ENCODE data around the gene CCDC187. TPM values are rescaled to one million over a fixed set of nuclear protein-coding genes. Genes with fewer than 3 reads are reported as not detected.

CCDC187 gene
- total RNA-seq, 1 donor from 2014 or later = not detected

DNA sequence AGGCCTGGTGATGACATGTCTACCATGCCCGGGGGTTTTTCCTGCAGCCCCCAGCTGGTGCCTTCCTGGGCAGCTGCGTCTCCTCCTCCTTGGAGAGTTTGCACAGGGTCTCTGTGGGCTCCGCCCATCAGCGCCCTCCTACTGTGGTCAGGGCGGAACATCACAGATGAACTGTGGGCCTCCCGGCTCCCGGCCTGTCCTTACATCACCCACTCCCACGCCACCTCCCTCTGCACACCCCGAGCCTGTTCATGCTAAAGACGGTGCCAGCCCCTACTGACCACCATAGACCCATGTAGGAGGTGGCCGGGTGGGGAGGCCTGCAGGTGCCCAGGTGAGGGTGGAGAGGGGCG is 36.0 kb upstream of the CCDC187 start:
- DNase-seq (ENCODE audit: extremely low read depth, low read depth, low spot score) = no peak

DNA sequence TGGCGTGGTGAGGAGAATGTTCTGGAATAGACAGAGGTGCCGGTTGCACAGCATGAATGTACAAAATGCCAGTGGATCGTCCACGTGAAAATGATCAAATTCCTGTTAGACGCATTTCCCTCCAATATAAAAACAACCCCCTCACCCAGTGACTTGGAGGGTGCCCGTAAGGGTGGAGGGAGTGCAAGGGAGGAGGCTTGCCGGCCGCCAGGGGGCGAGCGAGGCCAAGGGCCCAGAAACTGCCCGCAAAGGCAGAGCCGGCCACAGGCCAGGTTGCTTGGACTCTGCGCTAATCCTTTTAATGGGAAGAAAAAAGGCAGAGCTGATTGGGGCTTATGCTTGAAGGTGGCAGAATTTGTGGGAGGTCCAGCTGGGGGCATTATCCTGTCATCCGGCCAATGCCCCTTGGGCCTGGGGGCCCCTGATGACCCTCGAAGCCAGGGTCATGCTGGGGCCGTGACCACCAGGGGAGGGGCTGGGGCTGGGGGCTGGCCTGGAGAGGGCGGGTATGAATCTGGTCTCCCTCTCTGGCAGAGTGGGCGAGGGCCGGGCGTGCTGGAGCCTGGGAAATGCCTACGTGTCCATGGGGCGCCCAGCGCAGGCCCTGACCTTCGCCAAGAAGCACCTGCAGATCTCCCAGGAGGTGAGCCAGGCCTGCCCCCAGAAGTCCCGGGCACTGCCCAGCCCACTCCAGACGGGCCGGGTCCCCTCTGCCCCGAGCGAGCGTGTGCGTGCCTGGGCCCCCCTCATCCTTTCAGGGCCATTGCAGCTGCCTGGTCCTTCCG is 35.5 kb upstream of the CCDC187 start:
- DNase-seq (ENCODE audit: extremely low read depth, low read depth, low spot score) = no peak

DNA sequence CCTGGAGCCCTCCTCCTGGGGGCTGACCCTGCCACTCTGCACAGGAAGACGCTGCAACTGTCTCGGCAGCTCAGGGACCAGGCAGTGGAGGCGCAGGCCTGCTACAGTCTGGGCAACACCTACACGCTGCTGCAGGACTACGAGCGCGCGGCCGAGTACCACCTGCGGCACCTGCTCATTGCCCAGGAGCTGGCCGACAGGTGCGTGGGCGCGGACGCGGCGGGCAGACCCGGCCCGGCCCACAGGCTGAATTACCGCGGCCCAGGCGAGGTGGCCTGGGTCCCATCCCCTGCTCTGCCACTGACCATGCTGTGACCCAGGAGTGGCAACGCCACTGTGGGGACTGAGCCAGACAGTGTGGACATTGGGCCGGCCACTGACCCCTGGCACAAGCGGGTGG is 34.6 kb upstream of the CCDC187 start:
- no peak for DNase-seq (ENCODE audit: extremely low read depth, low read depth, low spot score)

DNA sequence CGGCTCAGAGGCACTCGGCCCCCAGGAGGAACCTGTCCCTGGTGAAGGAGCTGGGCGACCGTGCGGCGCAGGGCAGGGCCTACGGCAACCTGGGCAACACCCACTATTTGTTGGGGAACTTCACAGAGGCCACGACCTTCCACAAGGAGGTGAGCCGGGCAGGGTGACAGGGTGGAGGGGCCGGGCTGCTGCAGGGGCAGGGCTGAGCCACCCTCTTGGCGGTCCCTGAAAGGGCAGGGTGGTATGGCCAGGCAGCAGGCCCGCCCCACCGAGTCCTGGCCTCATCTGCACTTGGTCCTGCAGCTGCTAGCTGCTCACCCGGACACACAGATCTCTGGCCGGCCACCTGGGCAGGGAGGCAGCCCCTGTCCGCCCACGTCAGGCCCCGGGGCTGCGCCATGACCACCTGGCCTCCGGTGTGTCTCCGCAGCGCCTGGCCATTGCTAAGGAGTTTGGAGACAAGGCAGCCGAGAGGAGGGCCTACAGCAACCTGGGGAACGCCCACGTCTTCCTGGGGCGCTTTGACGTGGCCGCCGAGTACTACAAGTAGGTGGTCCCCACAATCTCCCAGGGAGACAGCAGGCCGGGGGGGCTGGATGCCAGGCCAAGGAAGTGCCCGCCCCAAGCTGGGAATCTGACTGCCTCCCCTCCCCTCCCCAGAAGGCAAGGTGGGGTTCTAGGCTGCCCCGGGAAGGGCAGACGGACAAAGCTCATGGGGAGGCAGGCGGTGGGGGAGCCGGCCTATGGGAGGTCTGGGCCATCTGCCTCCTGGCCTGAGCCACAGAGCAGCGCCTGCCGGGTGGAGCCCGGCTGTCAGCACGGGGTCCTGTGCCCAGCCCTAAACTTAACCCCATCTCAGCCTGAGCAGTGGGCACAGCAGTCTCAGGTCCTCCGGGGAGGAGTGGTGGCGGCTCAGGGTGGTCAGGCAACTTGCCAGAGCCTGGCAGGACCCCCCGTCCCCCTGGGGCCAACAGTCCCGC is 33.8 kb upstream of the CCDC187 start:
- no peak for DNase-seq (ENCODE audit: extremely low read depth, low read depth, low spot score)

DNA sequence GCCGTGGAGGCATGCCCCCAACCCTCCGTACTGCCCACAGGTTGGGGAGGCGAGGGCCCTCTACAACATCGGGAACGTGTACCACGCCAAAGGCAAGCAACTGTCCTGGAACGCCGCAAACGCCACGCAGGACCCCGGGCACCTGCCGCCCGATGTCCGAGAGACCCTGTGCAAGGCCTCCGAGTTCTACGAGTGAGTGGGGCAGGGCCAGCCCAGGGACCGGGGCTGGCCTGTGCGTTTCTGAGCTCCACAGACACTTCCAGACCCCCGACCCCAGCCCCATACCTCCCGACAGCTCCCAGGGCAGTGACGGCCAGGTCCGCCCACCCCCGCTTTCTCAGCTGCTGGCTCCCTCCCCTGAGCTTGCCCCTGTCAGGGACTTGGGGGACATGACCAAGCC is 33.0 kb upstream of the CCDC187 start:
- no peak for DNase-seq (ENCODE audit: extremely low read depth, low read depth, low spot score)

DNA sequence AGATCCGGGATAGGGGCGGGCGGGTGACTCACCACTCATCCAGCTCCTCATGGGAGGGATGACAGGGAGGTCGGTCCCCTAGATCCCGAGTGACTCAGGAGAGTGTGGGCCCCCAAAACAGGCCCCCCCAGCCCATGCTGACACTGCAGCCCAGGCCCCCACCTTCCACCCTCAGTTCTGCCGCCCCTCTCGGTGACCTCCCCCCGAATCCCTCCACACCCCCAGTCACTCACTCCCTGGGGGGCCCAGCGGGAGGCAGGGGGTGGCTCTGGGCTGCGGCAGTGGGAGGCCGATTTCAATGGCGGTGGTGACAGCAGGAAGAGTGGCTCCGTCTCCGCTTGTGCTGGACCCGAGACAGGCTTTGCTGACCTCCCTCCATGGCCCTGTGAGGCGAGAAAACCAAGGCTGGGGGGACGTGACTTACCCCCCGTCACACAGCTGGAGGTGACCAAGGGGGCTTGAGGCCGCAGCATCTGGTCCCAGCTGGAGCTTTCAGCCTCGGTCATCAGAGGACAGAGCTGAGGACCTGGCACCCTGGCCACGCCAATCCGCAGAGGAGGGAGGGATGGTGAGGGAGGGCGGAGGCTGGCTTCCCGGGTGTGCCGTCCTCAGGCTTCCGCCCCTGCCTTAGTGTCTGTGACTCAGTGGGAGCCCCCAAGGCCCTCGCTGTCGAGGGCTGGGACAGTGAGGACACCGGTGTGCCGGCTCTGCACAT is 32.4 kb upstream of the CCDC187 start:
- no peak for DNase-seq (ENCODE audit: extremely low read depth, low read depth, low spot score)

DNA sequence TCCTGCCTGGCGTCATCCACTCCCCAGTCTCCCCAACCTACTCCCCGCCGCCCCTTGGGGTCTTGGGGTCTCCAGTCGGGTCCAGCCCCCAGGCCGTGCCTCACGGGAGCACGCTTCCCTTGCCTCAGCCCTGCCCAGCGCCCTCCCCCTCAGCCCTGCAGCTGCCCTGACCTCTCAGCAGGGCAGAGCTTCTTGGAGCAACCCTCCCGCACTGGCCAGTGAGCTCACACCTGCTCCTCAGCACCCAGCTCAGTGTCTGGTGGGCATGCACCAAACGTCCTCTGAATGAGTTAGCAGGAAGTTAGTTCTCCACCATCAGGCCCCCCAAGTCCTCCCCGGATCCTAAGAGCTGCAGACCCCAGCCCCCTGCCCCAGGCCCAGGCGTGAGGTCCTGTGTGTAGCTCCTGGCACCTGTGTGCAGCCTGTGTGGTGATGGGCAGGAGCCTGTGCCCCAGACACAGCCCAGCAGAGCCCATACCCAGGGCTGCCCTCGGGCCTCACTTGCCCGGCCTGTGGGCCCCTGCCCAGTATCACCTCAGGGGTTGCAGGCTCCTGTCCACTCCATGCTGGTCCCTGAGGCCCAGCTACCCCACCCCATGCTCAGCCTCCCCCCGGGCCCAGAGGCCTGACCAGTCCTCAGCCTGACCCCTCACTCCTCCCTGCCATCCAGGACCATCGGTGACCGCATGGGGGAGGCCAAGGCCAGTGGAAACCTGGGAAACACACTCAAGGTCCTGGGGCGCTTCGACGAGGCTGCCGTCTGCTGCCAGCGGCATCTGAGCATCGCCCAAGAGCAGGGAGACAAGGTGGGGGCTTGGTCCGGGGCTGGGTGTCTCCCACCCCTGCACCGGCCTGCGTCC is 31.6 kb upstream of the CCDC187 start:
- no peak for DNase-seq (ENCODE audit: extremely low read depth, low read depth, low spot score)

DNA sequence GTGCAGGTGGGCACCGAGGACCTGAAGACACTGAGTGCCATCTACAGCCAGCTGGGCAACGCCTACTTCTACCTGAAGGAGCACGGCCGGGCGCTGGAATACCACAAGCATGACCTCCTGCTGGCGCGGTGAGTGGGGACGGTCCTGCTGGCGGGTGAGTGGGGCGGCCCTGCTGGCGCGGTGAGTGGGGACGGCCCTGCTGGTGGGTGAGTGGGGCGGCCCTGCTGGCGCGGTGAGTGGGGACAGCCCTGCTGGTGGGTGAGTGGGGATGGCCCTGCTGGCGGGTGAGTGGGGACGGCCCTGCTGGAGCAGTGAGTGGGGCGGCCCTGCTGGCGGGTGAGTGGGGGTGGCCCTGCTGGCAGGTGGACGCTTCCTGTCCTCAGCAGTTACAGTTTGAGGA is 30.6 kb upstream of the CCDC187 start:
- no peak for DNase-seq (ENCODE audit: extremely low read depth, low read depth, low spot score)

DNA sequence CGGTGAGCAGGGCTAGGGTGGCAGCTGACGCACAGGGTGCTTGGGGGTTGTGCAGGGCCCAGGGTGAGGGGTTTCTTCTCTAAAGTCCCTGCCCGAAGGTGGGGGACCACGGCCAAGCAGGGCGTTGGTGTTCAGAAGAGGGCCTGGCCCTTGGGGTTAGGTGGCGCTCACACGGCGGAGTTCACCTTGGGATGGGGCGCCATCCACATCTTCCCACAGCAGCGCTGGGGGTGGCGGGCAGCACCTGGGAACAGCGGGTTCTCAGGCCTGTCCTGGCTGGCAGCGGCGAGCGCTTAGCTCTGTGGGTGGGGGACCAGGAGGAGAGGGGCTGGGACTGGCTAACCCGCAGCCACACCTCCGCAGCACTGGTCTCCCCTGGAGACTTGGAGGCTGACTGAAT is 29.6 kb upstream of the CCDC187 start:
- no peak for DNase-seq (ENCODE audit: extremely low read depth, low read depth, low spot score)

DNA sequence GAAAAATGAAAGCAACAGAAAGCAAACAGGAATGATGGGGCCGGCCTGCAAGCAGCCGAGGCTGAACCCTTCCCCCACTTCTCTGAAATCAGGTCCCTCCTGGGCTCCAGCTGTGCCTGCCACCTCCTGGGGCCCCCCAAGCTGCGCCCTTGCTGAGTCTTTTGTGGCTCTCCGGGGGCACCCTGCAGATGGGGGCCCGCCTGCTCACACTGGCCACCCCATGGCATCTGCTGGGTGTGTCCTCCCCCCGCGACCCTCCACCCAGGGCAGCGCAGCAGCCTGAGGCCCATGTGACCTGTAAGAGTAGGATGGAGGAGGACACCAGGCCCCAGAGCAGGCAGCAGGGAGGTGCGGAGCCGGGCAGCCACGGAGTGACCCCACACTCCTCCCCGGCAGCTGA is 29.2 kb upstream of the CCDC187 start:
- no peak for DNase-seq (ENCODE audit: extremely low read depth, low read depth, low spot score)

DNA sequence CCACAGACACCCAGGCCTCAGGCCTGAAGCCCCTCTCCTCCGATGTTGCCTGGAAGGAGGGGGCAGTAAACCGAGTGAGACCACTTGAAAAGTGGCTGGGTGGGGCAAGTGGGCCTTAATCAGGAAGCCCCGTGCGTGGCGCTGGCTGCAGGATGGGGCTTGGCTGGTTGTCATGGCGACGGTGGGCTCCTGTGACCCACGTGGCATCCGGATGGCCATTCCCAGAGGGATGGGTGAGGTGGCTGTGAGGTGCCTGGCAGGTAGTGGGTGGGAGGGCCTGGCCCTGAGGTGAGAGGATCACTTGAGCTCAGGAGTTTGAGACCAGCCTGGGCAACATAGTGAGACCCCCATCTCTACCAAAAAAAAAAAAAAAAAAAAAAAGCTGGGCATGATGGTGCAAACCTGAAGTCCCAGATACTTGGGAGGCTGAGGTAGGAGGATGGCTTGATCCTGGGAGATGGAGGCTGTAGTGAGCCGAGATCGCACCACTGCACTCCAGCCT is 28.6 kb upstream of the CCDC187 start:
- no peak for DNase-seq (ENCODE audit: extremely low read depth, low read depth, low spot score)

DNA sequence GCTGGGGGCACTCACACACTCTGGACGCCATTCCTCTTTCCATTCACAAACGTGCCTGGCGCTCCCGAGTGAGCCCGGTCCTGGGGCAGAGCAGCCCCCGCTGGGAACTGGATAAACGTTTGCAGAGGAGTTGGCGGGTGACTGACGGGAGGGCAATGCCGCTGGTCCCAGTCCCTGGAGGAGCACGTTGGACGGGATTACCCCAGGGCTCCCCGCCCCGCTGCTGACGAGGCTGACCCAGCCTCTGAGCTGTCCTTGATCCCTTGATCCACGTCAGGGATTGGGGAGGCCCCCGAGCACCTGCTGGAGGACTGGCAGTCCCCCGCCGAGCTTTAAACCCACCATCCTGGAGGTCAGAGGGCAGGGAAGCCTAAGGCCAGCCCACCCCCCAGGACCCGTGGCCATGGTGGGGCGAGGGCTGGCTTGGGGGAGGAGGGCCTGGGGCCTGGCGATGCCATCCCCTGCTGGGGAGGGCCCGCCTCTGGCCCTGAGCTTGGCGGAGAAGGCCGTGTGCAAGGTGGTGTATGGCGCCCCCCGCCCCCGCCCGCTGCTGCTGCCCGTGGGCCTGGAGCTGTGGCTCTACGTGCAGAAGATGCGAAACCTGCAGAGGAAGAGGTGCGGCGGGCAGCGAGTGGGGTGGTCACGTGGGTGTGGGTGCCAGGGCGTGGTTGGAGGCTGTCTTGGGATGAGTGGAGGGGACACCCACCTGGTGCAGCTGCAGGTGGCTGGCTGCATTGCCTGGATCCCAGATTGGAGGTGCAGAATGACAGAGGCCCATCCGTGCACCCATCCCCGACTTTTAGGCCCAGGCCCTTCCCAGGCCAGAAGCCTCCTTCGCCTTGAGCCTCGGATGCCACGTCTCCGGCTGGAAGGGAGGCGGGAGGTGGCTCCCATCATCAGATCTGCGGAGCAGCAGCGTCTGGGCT is 27.9 kb upstream of the CCDC187 start:
- no peak for DNase-seq (ENCODE audit: extremely low read depth, low read depth, low spot score)

DNA sequence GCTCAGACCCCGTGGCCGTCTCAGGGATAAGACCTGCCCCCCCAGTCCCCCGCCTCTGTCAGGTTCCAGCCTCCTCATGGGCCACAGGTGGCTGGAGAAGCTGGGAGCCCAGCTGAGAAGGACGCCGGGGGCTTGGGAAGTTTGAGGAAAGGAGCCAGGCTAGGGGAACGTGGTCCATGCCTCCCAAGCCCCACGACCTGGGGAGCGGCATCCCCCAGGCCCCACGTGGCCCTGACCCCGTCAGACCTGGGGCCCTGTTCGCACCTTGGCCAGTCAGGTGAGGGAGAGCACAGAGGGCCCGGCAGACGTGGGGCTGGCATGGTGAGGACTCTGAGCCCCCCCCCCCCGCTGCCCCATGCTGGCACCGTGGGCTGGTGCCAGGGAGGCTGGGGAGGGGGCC is 27.1 kb upstream of the CCDC187 start:
- no peak for DNase-seq (ENCODE audit: extremely low read depth, low read depth, low spot score)

DNA sequence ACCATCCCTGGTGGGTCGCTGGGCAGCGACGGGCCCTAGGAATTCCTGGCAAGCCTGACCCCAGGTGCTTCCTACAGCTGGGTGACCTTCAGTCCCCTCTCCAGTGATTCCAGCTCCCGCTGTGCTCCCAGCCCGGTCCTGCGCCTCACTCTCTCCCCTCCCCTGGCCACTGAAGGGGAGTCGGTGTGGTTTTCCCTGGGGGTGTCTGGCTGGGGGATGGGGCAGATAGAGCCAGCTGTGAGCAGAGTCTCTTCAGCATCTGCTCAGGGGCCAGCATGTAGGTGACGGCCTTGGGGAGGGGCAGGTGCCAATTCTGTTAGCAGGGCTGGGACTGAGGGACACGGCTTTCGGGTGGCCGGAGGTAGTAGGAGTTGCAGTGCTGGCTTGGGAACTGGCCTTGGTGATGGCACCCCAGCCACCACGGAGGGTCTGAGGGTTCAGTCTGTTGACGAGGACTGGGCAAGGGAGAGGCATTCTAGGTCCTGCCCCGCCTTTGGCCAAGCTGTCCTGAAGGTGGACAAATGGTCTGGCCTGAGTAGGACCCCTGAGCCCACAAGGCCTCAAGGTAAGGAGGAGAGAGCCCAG is 26.6 kb upstream of the CCDC187 start:
- DNase-seq (ENCODE audit: extremely low read depth, low read depth, low spot score) = no peak

DNA sequence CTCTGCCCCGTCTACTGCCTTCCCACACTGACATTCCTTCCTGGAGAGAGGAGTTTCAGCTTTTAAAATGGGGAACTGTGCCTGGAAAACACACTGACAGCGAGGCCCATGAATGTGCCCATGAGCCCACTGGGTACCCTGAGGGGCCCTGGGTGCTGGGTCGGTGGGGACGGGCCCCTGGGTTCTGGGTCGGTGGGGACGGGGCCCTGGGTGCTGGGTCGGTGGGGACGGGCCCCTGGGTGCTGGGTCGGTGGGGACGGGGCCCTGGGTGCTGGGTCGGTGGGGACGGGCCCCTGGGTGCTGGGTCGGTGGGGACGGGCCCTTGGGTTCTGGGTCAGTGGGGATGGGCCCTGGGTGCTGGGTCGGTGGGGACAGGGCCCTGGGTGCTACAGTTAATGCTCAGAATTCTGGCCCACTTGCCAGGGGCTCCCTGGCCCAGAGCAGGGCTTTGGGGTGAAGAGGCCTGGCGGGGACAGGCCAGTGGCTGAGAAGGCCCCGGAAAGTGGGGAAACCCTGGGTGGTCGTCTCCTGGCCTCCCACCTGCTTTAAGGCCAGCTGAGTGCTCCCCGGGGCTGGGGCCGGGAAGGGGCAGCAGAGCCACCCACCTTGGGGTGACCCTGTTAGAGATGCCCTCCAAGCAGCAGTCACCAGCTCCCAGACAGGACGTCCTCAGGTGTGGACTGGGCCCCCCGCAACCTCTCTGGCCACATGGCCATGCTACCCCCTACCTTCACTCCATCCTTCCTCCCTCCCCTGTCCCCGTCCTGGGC is 25.9 kb upstream of the CCDC187 start:
- DNase-seq (ENCODE audit: extremely low read depth, low read depth, low spot score) = no peak

DNA sequence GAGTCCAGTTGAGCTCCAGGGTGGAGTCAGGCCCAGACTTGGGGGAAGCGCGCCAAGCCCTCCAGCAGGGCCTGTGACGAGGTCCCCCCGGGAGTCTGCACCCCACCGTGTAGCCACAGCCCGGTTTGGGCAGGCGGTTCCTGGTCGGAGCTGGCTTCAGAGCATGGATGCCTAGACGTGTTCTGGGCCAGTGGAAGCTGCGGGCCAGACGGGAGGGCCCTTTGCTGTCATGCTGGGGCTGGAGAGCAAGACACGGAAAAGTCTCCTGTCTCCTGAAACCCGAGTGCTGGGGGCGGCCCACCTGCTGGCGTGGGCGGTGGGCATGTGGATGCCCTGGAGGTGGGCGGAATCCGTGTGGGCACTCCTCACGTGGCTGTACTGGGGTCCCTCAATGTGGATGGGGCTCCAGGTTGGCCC is 25.3 kb upstream of the CCDC187 start:
- no peak for DNase-seq (ENCODE audit: extremely low read depth, low read depth, low spot score)

DNA sequence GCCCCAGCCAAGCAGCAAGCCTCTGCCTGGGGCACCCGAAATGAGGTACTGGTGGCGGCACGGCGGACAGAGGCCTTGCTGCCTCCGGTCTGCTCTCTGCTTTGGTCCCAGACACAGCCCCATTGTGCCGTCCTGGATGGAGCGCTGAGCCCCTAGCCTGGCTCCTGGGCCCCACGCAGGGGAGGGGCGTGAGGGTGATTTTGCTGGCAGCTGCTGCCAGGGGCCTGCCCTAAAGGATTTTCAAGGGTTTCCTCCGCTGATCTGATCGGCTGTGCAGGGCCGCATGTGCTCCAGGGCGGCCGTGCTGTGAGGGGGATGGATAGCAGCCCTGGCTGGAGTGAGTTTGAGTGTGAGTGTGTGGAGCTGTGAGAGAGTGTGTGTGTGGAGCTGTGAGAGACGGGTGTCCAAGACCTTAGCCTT is 24.7 kb upstream of the CCDC187 start:
- DNase-seq (ENCODE audit: extremely low read depth, low read depth, low spot score) = no peak

DNA sequence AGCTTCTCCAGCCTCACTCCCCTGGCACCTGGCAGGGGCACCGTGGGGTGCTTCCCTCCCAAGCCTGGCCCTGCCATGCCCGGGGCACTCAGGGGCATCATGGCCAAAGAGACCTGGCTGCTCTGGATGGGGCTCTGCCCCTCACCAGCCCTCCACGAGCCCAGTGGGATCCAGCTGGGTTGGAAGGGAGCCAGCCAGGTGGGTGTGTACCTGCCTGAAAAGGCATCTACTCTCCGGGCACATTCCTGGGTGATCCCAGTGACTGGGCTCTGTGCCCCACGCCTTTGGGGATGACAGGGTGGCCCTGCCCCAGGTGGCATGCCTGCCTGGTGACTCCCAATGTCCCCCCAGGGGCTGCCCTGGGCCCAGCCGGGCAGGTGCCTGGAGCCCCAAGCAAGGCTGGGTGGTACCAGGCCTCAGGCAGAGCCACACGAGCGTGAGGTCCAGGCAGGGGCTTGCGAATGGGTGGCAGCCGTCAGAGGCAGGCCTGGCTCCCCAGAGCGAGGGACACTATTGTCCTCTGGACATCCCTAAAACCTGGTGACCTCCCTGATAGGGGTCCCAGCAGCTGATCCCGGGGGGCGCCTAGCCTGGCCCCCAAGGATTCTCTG is 24.2 kb upstream of the CCDC187 start:
- DNase-seq (ENCODE audit: extremely low read depth, low read depth, low spot score) = no peak

Data from glomerular endothelial cell (primary cell).